ENCODE measurements around the gene ATL1.
"Not testable (repeated sequence)": the region's sequence is repeated elsewhere in the genome, so short reads cannot be mapped to it uniquely, and the experiment has no call there.

The ATL1 gene

DNA sequence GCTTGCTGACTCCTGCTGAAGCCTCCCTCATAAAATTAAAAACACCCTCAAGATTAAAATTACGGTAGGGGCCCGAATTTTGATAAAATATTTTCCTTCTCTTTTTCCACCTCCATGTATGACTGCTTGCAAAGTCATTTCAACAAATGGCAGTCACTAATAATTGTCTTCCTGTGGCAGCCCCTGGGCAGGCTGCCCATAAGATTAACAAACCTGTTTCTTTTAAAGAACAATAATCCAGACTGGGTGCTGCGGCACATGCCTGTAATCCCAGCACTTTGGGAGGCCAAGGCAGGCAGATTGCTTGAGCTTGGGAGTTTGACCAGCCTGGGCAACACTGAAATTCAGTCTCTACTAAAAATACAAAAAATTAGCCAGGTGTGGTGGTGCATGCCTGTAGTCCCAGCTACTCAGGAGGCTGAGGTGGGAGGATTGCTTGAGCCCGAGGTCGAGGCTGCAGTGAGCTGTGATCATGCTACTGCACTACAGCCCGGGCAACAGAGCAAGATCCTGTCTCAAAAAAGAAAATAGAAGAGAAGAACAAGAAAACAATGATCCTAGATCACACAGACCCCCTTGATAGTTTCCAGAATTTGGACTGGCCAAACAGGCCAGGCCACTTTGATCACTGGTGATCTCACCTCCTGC lies 99.5 kb downstream of the ATL1 start:
- ChIA-PET CTCF (interaction anchor here (1.1 to 2.0 kb wide), 6 partner anchors 12 to 118 kb away, joined by 3 to 8 read pairs (median 4); no protein-coding TSS in a partner anchor), POLR2A (no interaction called here)
- no peak for DNase-seq (ENCODE audit: extremely low spot score)
- TF ChIP-seq, protein P1, sequence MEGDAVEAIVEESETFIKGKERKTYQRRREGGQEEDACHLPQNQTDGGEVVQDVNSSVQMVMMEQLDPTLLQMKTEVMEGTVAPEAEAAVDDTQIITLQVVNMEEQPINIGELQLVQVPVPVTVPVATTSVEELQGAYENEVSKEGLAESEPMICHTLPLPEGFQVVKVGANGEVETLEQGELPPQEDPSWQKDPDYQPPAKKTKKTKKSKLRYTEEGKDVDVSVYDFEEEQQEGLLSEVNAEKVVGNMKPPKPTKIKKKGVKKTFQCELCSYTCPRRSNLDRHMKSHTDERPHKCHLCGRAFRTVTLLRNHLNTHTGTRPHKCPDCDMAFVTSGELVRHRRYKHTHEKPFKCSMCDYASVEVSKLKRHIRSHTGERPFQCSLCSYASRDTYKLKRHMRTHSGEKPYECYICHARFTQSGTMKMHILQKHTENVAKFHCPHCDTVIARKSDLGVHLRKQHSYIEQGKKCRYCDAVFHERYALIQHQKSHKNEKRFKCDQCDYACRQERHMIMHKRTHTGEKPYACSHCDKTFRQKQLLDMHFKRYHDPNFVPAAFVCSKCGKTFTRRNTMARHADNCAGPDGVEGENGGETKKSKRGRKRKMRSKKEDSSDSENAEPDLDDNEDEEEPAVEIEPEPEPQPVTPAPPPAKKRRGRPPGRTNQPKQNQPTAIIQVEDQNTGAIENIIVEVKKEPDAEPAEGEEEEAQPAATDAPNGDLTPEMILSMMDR (IDR thresholded peaks at IDR 0.05; ENCODE audit: control extremely low read depth, extremely low read depth, low read depth, missing control alignments) = no peak

DNA sequence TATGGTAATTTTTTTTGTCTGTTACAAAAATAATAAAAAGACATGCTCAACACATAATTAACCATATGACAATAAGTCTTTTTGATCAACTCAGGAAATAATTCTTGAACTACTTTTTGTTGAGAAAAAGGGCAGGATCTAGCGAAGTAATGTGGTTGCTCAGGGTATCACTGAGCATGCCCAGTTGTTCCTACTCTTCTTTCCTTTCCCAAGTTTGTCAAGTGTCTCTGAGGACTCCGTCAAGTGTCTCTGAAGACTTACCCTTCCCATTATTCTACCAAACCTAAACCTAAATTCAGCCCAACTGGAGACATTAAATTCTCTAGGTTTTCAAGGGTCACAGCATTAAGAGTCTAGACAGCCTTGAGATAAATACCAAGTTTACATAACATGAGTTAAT lies 104.6 kb downstream of the ATL1 start:
- CTCF ChIA-PET; POLR2A ChIA-PET; DNase-seq (ENCODE audit: extremely low spot score): not testable (repeated sequence)

DNA sequence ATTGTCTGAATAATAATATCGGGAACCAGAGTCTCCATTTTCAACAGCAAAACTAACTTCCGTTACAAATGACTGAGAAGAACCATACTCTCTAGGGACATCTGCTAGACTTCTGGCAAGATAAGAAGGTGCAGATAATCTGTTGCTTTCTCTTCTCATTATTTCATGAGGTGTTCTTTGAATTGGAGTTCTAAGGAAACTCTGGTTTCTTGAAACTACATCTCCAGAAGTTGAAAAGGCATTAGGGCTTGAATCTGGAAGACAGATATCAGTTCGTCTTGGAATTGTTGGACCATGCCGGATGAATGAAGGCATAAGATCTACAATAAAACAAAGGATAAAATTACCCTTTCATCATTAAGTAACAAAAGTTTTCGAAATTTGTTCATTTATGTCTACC lies 105.4 kb downstream of the ATL1 start:
- POLR2A ChIA-PET; DNase-seq (ENCODE audit: extremely low spot score): not testable (repeated sequence)
- CTCF ChIA-PET = interaction anchor here (1.5 to 1.9 kb wide), 2 partner anchors 13 to 16 kb away, joined by 3 to 8 read pairs; no protein-coding TSS in a partner anchor

DNA sequence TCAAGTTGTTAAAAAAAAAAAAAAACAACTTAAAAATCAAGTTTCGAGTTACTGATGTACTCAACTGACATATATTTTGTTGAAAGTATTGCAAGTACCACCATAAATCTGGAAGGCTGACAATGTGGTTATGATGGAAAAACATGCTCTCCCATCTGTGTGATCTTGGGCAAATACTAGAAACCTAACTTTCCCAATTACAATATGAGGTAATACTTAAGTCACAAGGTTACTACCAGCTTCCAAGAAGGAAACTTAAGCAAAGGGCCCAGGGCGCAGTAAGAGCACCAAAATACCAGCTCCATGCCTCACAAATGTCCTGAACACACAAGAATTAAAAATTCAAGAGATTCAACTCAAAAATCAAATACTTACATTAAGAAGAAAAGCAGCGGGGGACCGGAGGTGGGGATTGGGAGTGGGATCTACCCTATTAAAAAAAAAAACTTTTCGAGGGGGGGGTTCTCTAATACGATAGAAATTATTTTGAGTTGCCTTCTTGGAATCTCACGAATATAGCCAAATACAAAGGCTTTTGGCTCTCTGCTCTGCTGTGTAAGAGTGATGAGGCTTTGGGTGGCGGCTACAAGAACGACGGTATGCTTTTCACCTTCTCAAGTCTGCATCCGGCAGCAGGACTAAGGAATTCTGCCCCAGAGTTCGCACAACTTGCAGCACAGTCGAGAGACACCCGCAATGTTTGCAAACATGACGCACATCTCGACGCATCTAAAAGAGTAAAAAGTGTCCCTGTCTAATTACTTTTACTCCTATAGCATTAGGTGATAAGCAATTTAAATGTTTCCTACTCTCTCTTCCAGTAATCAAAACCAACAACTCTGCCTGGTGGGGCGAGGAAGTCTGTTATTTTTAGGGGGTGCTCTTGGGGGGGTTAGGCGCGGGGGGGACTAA lies 107.1 kb downstream of the ATL1 start:
- no peak for DNase-seq (ENCODE audit: extremely low spot score)
- ChIA-PET POLR2A (no interaction called here), CTCF (interaction anchor here (0.8 to 1.9 kb wide), 7 partner anchors 10 to 112 kb away, joined by 3 to 8 read pairs (median 4); no protein-coding TSS in a partner anchor)
- TF ChIP-seq, protein P1 (IDR thresholded peaks at IDR 0.05; ENCODE audit: control extremely low read depth, extremely low read depth, low read depth, missing control alignments) = no peak

DNA sequence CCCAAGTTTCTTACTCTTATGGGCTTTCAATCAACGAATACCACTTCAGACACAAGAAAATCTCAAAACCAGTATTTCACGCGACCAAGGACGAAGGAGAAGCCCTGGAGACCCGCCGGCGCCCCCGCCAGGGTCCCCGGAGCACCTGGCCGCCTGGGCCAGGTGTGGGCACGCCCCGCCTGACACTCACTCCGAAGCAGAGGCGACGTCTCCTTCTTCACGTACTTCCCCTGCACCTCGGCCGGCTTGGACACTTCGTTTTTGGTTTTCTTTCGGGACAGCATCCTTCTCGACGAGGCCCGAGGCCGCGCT lies 107.7 kb downstream of the ATL1 start:
- peak; percentile 28 for DNase-seq (ENCODE audit: extremely low spot score)
- TF ChIP-seq, protein P1 (IDR thresholded peaks at IDR 0.05; ENCODE audit: control extremely low read depth, extremely low read depth, low read depth, missing control alignments) = no peak
- CTCF ChIA-PET = interaction anchor here (1.0 kb wide), 1 partner anchor 16 kb away, joined by 3 read pairs; no protein-coding TSS in a partner anchor
- POLR2A ChIA-PET = no interaction called here

DNA sequence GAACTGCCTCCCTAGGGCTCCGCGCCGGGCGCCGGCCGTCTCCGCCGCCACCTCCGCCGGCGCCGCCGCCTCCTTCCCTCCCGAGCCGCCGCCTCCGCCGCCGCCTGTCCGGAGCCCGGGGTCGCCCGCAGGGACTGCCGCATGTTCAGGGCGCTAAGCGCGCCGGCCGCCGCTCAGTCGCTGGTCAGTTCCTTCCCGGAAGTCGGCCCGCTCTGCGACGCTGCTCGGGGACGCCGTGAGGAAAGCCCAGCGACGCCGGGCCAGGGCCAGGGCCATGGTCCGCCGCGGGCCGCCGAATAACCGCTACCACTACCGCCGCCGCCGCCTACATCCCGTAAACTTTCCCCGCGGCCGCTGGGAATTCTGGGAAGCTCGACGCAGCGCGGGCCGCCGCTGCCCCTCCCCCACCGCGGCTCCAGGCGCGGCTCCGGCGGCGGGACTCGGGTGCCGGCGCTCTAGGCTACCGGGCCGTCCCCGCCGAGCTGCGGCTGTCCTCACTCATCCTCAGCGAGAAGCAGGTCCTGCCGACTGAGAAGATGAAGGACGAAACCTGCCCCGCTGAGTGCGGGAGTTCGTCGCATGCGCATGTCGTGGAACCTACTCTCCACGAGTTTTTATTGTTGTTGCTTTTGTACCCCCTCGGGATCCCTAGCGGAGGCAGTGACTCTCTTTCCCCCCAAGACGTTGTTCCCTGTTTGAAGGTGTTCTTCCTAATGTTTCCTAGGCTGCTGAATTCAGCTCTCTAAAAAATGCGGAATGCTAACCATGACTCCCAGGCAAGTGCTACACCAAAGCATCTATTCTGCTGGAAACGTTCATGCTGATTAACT lies 108.3 kb downstream of the ATL1 start, which contains the start of gene SAV1:
Gene SAV1, minus strand, starts transcription at position 311 of the 830 bp plus-strand sequence. CDS start 339 bp downstream, outside the sequence.
- POLR2A ChIA-PET = no interaction called here
- peak; percentile 58 for DNase-seq (ENCODE audit: extremely low spot score)
- CTCF ChIA-PET = interaction anchor here (0.8 to 1.0 kb wide), 2 partner anchors 17 to 46 kb away, joined by 3 to 4 read pairs; no protein-coding TSS in a partner anchor
- TF ChIP-seq, protein P1 (IDR thresholded peaks at IDR 0.05; ENCODE audit: control extremely low read depth, extremely low read depth, low read depth, missing control alignments) = no peak

DNA sequence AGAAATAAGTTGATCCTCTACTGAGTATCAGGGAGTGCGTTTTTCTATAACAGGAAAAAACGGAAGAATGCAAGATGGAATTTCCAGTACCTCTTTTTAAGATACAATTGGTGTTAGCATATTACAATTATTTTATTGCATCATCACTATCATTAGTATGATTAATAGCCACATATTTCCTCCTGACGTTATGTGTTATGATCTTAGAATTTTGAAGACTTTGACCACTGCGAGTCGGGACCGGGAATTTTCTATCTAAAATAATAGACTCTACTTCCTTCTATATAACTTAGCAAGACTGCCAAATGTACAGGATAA lies 108.8 kb downstream of the ATL1 start:
- CTCF ChIA-PET = interaction anchor here (0.8 to 1.0 kb wide), 2 partner anchors 17 to 46 kb away, joined by 3 to 4 read pairs; no protein-coding TSS in a partner anchor
- TF ChIP-seq, protein P1 (IDR thresholded peaks at IDR 0.05; ENCODE audit: control extremely low read depth, extremely low read depth, low read depth, missing control alignments) = no peak
- DNase-seq (ENCODE audit: extremely low spot score) = no peak
- POLR2A ChIA-PET = no interaction called here

All from GM10248 (cell line).